Trophoblast cell (in vitro differentiated cells and primary cell): Measurements from ENCODE around the gene CYB5B.

Experiments
- DNase-seq, 2 donors: peaks; one replicate each; pipeline ENCODE4 v3.0.0-alpha.2; 2016
- H2AFZ ChIP-seq: 2 replicates; pipeline ENCODE4 v1.6.1; 2013; ENCODE audit warnings: low read length, moderate library complexity, mild to moderate bottlenecking; ENCODE audit not compliant: insufficient read depth, poor library complexity
- H2AK5ac ChIP-seq: 2 replicates; pipeline ENCODE4 v1.6.1; 2013; ENCODE audit warnings: mild to moderate bottlenecking, low read length
- H2BK120ac ChIP-seq: 2 replicates; pipeline ENCODE4 v1.6.1; 2013; ENCODE audit warnings: low read length, mild to moderate bottlenecking, moderate library complexity; ENCODE audit not compliant: insufficient read depth, poor library complexity
- H2BK12ac ChIP-seq: 2 replicates; pipeline ENCODE4 v1.6.1; 2013; ENCODE audit warnings: mild to moderate bottlenecking, low read length, moderate library complexity
- H2BK5ac ChIP-seq: 2 replicates; pipeline ENCODE4 v1.6.1; 2013; ENCODE audit warnings: low read length, low read depth, moderate library complexity, mild to moderate bottlenecking; ENCODE audit not compliant: poor library complexity
- H3K14ac ChIP-seq: 2 replicates; pipeline ENCODE4 v1.6.1; 2013; ENCODE audit warnings: mild to moderate bottlenecking, low read length
- H3K18ac ChIP-seq: 2 replicates; pipeline ENCODE4 v1.6.1; 2013; ENCODE audit warnings: mild to moderate bottlenecking, low read length
- H3K23ac ChIP-seq: 2 replicates; pipeline ENCODE4 v1.6.1; 2013; ENCODE audit warnings: low read length
- H3K27ac ChIP-seq: 2 replicates; pipeline ENCODE4 v1.5.1; 2013; ENCODE audit warnings: low read depth, mild to moderate bottlenecking, inconsistent platforms, low read length, moderate library complexity
- H3K27me3 ChIP-seq: 2 replicates; pipeline ENCODE4 v1.6.1; 2013; ENCODE audit warnings: inconsistent platforms, mild to moderate bottlenecking, low read length, moderate library complexity; ENCODE audit not compliant: insufficient read depth
- H3K36me3 ChIP-seq, 2 experiments: 1 replicate in 1 of 2; 2 replicates in 1 of 2; pipeline ENCODE4 v1.6.1; 2013; ENCODE audit warnings: low read length in 2 of 2, mild to moderate bottlenecking in 2 of 2, moderate library complexity in 1 of 2; ENCODE audit not compliant: insufficient read depth in 2 of 2, control insufficient read depth in 1 of 2
- H3K4ac ChIP-seq: 2 replicates; pipeline ENCODE4 v1.6.1; 2013; ENCODE audit warnings: low read depth, mild to moderate bottlenecking, low read length, moderate library complexity
- H3K4me1 ChIP-seq, 2 experiments: 1 replicate in 1 of 2; 2 replicates in 1 of 2; pipeline ENCODE4 v1.6.1; 2013; ENCODE audit warnings: low read length in 2 of 2, mild to moderate bottlenecking in 2 of 2, moderate library complexity in 1 of 2; ENCODE audit not compliant: insufficient read depth in 2 of 2, control insufficient read depth in 1 of 2
- H3K4me2 ChIP-seq: 2 replicates; pipeline ENCODE4 v1.6.1; 2013; ENCODE audit warnings: inconsistent platforms, mild to moderate bottlenecking, low read length, moderate library complexity
- H3K4me3 ChIP-seq: 2 replicates; pipeline ENCODE4 v1.5.1; 2013; ENCODE audit warnings: mild to moderate bottlenecking, low read depth, low read length, inconsistent platforms
- H3K79me1 ChIP-seq: one replicate; pipeline ENCODE4 v1.6.1; 2013; ENCODE audit warnings: low read length
- H3K79me2 ChIP-seq: 2 replicates; pipeline ENCODE4 v1.6.1; 2013; ENCODE audit warnings: low read length, mild to moderate bottlenecking; ENCODE audit not compliant: control insufficient read depth, insufficient read depth, poor library complexity
- H3K9ac ChIP-seq: 2 replicates; pipeline ENCODE4 v1.6.1; 2013; ENCODE audit warnings: mild to moderate bottlenecking, low read length
- H3K9me3 ChIP-seq: 2 replicates; pipeline ENCODE4 v1.6.1; 2013; ENCODE audit warnings: low read depth, mild to moderate bottlenecking, control low read depth, inconsistent platforms, low read length; ENCODE audit not compliant: insufficient read depth
- H4K12ac ChIP-seq: 2 replicates; pipeline ENCODE4 v1.6.1; 2013; ENCODE audit warnings: low read depth, mild to moderate bottlenecking, low read length, moderate library complexity
- H4K8ac ChIP-seq: 2 replicates; pipeline ENCODE4 v1.6.1; 2013; ENCODE audit warnings: low read depth, mild to moderate bottlenecking, low read length, moderate library complexity
- H4K91ac ChIP-seq: one replicate; pipeline ENCODE4 v1.6.1; 2013; ENCODE audit warnings: low read depth, mild to moderate bottlenecking, low read length, moderate library complexity
- WGBS: extraction: QIAGEN DNeasy Blood & Tissue Kit; methylation state at CpG from one replicate; pipeline ENCODE4 v1.1.7; 2013; ENCODE audit warnings: missing lambda C conversion rate; ENCODE audit not compliant: insufficient read length, insufficient coverage; ENCODE audit errors: extremely low coverage; 5-methylcytosine and 5-hydroxymethylcytosine counted together

Gene CYB5B

GRCh38 chr16:69381231-69381630 lies 43.2 kb upstream of the CYB5B start:
- Histone ChIP-seq H3K9me3 (no peaks in the 10 kb centered on the region), H4K8ac (no peak overlapping the region), H3K27ac (no peak overlapping the region), H3K23ac (no peak overlapping the region), H2BK5ac (no peak overlapping the region), H4K91ac (no peak overlapping the region), H3K4me2 (no peak overlapping the region), H3K79me2 (peaks cover 10% of the 10 kb centered on the region), H3K79me1 (peaks cover 3% of the 10 kb centered on the region), H3K4ac (no peak overlapping the region), H3K27me3 (no peaks in the 10 kb centered on the region), H3K36me3 (peaks cover 22 to 23% of the 10 kb centered on the region in 2 experiments), H4K12ac (no peak overlapping the region), H2BK12ac (no peak overlapping the region), H2BK120ac (no peak overlapping the region), H3K14ac (no peak overlapping the region), H3K4me1 (peaks cover 2 to 4% of the 10 kb centered on the region in 2 experiments), H2AFZ (no peak overlapping the region), H3K9ac (no peak overlapping the region), H3K4me3 (no peak overlapping the region), H3K18ac (no peak overlapping the region), H2AK5ac (no peak overlapping the region)
- no peak for DNase-seq
- WGBS = no CpG with 5 or more reads among the region's 2 CpGs

GRCh38 chr16:69382421-69382820 lies 42.0 kb upstream of the CYB5B start:
- peaks cover 18 to 23% of the 10 kb centered on the region in 2 experiments for H3K36me3 ChIP-seq
- H3K9me3 ChIP-seq = no peaks in the 10 kb centered on the region
- DNase-seq = no peak
- no peak overlapping the region for H3K27ac ChIP-seq
- WGBS = no CpG with 5 or more reads among the region's 2 CpGs
- H2BK120ac ChIP-seq = no peak overlapping the region
- peaks cover 10% of the 10 kb centered on the region for H3K79me2 ChIP-seq
- no peak overlapping the region for H4K8ac ChIP-seq
- no peak overlapping the region for H4K12ac ChIP-seq
- no peak overlapping the region for H3K4me2 ChIP-seq
- no peaks in the 10 kb centered on the region for H3K27me3 ChIP-seq
- H3K4ac ChIP-seq = no peak overlapping the region
- peaks cover 2 to 4% of the 10 kb centered on the region in 2 experiments for H3K4me1 ChIP-seq
- H3K14ac ChIP-seq = no peak overlapping the region
- no peak overlapping the region for H3K4me3 ChIP-seq
- H2AK5ac ChIP-seq = no peak overlapping the region
- no peak overlapping the region for H3K9ac ChIP-seq
- no peak overlapping the region for H2AFZ ChIP-seq
- H2BK12ac ChIP-seq = no peak overlapping the region
- no peak overlapping the region for H2BK5ac ChIP-seq
- H3K18ac ChIP-seq = no peak overlapping the region
- H4K91ac ChIP-seq = no peak overlapping the region
- no peak overlapping the region for H3K23ac ChIP-seq
- H3K79me1 ChIP-seq = peaks cover 3% of the 10 kb centered on the region

GRCh38 chr16:69384974-69385373 lies 39.4 kb upstream of the CYB5B start:
- Histone ChIP-seq H4K12ac (no peak overlapping the region), H3K4me3 (peak overlapping the region; percentile 93), H3K18ac (no peak overlapping the region), H3K27ac (peak overlapping the region; percentile 58), H3K79me2 (peaks cover 10% of the 10 kb centered on the region), H3K36me3 (peaks cover 11 to 13% of the 10 kb centered on the region in 2 experiments), H3K14ac (peak overlapping the region; percentile 91), H3K4ac (peak overlapping the region; percentile 95), H3K4me2 (peak overlapping the region; percentile 79), H3K79me1 (peaks cover 3% of the 10 kb centered on the region), H3K9ac (peak overlapping the region; percentile 93), H3K4me1 (peaks cover 2 to 4% of the 10 kb centered on the region in 2 experiments), H3K23ac (no peak overlapping the region), H2AFZ (no peak overlapping the region), H2BK120ac (no peak overlapping the region), H3K9me3 (no peaks in the 10 kb centered on the region), H4K8ac (peak overlapping the region; percentile 76), H4K91ac (no peak overlapping the region), H2AK5ac (no peak overlapping the region), H2BK12ac (no peak overlapping the region), H2BK5ac (no peak overlapping the region), H3K27me3 (no peaks in the 10 kb centered on the region)
- no peak for DNase-seq
- WGBS = no CpG with 5 or more reads among the region's 6 CpGs

- no peak overlapping the region for H2BK12ac ChIP-seq
- no peak overlapping the region for H2BK5ac ChIP-seq
- H3K27ac ChIP-seq = no peak overlapping the region
- H4K91ac ChIP-seq = no peak overlapping the region
- H3K18ac ChIP-seq = no peak overlapping the region
- no peak overlapping the region for H3K9ac ChIP-seq
- H3K4ac ChIP-seq = no peak overlapping the region
- DNase-seq = no peak
- WGBS = no CpG with 5 or more reads among the region's 1 CpG
- H3K14ac ChIP-seq = no peak overlapping the region
- no peak overlapping the region for H3K4me2 ChIP-seq
- no peaks in the 10 kb centered on the region for H3K9me3 ChIP-seq
- H2AK5ac ChIP-seq = no peak overlapping the region
- no peak overlapping the region for H3K4me3 ChIP-seq
- H4K8ac ChIP-seq = no peak overlapping the region
- H4K12ac ChIP-seq = no peak overlapping the region
- H3K27me3 ChIP-seq = no peaks in the 10 kb centered on the region
- no peak overlapping the region for H2BK120ac ChIP-seq
- peaks cover 2 to 4% of the 10 kb centered on the region in 2 experiments for H3K4me1 ChIP-seq
- peaks cover 4 to 8% of the 10 kb centered on the region in 2 experiments for H3K36me3 ChIP-seq
- no peak overlapping the region for H3K23ac ChIP-seq
- peaks cover 3% of the 10 kb centered on the region for H3K79me1 ChIP-seq
- H3K79me2 ChIP-seq = peaks cover 10% of the 10 kb centered on the region
- H2AFZ ChIP-seq = no peak overlapping the region
These were observed 37.8 kb upstream of the CYB5B start for GRCh38 chr16:69386596-69386995.
